HEK293T (cell line): ENCODE measurements around the gene DNAJC15.
"Not testable (repeated sequence)": the region's sequence is repeated elsewhere in the genome, so short reads cannot be mapped to it uniquely, and the experiment has no call there.

ENCODE experiments used
- CTCF ChIA-PET: fragments of 350-600 bp; formaldehyde crosslinking; extraction: SDS; loops from one replicate; lab custom pipeline; 2021; ENCODE audit warnings: antibody characterized with exemption, inconsistent platforms; lab: Yijun Ruan, JAX
- POLR2A ChIA-PET: fragments of 350-600 bp; formaldehyde crosslinking; extraction: SDS; loops from one replicate; lab custom pipeline; 2020; ENCODE audit warnings: antibody characterized with exemption, inconsistent platforms; lab: Yijun Ruan, JAX
- DNase-seq: peaks from one replicate; pipeline ENCODE4 v3.0.0; 2012; ENCODE audit warnings: mixed read lengths; ENCODE audit errors: extremely low spot score
- ARNT ChIP-seq: fragments of 450-650 bp; IDR thresholded peaks from 2 replicates; pipeline ENCODE4 v1.6.1; 2017; ENCODE audit warnings: mild to moderate bottlenecking
- BHLHE40 ChIP-seq: fragments of 450-650 bp; IDR thresholded peaks from 2 replicates; pipeline ENCODE4 v1.6.1; 2016; ENCODE audit warnings: mild to moderate bottlenecking, moderate library complexity, borderline replicate concordance
- CTBP1 ChIP-seq: fragments of 450-650 bp; IDR thresholded peaks from 2 replicates; pipeline ENCODE4 v1.6.1; 2016; ENCODE audit warnings: borderline replicate concordance
- ELF4 ChIP-seq: fragments of 450-650 bp; IDR thresholded peaks from 2 replicates; pipeline ENCODE4 v1.6.1; 2017; ENCODE audit warnings: antibody characterized with exemption
- FOXA1 ChIP-seq: fragments of 450-650 bp; IDR thresholded peaks from 2 replicates; pipeline ENCODE4 v1.6.1; 2016; ENCODE audit warnings: mild to moderate bottlenecking
- FOXK2 ChIP-seq: fragments of 450-650 bp; IDR thresholded peaks from 2 replicates; pipeline ENCODE4 v1.6.1; 2016; ENCODE audit warnings: mild to moderate bottlenecking
- FOXM1 ChIP-seq: fragments of 450-650 bp; IDR thresholded peaks from 2 replicates; pipeline ENCODE4 v1.6.1; 2017; ENCODE audit warnings: mild to moderate bottlenecking, borderline replicate concordance
- HDGF ChIP-seq: fragments of 450-650 bp; IDR thresholded peaks from 2 replicates; pipeline ENCODE4 v1.6.1; 2017; ENCODE audit warnings: antibody characterized with exemption, borderline replicate concordance
- L3MBTL2 ChIP-seq: fragments of 450-650 bp; conservative IDR thresholded peaks from 2 replicates; pipeline ENCODE4 v1.6.1; 2016; ENCODE audit warnings: mild to moderate bottlenecking
- LEF1 ChIP-seq: fragments of 450-650 bp; IDR thresholded peaks from 2 replicates; pipeline ENCODE4 v1.6.1; 2017; ENCODE audit warnings: mild to moderate bottlenecking, borderline replicate concordance
- NFRKB ChIP-seq: fragments of 450-650 bp; IDR thresholded peaks from 2 replicates; pipeline ENCODE4 v1.6.1; 2016; ENCODE audit warnings: mild to moderate bottlenecking, moderate library complexity
- SP1 ChIP-seq: fragments of 450-650 bp; IDR thresholded peaks from 2 replicates; pipeline ENCODE4 v1.6.1; 2017
- SUZ12 ChIP-seq: fragments of 450-650 bp; IDR thresholded peaks from 2 replicates; pipeline ENCODE4 v1.6.1; 2016; ENCODE audit warnings: mild to moderate bottlenecking
- TARDBP ChIP-seq: fragments of 450-650 bp; IDR thresholded peaks from 2 replicates; pipeline ENCODE4 v1.6.1; 2016
- ZNF384 ChIP-seq: fragments of 450-650 bp; IDR thresholded peaks from 2 replicates; pipeline ENCODE4 v1.6.1; 2016
- TF ChIP-seq, protein P1 (sequence below): fragments of 450-650 bp; IDR thresholded peaks from 2 replicates; pipeline ENCODE4 v1.6.1; 2016

The DNAJC15 gene

DNA sequence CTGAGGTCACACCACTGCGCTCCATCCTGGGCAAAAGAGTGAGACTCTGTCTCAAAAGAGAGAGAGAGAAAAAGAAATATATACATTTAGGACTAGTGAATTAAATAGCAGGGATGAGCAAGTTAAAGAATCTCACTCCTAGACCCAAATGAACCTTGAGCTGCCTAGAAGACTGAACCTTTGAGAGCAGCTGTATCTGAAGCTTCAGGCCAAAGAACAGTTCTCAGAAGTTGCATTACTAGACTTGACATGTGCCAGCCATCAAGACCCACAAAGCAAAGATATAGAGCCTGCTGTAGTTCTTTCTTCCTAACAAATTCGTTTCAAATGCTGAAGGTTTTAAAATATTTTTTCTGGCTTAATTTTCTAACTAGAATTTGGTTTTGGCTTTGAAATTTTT, 16.6 kb downstream of the DNAJC15 start:
- DNase-seq = no peak
- POLR2A ChIA-PET = no interaction called here
- no peak for TF ChIP-seq LEF1
- TF ChIP-seq BHLHE40 = no peak
- no peak for TF ChIP-seq SP1
- no peak for TF ChIP-seq TARDBP
- TF ChIP-seq NFRKB = no peak
- no peak for TF ChIP-seq ZNF384
- TF ChIP-seq L3MBTL2 = no peak
- CTCF ChIA-PET = no interaction called here

DNA sequence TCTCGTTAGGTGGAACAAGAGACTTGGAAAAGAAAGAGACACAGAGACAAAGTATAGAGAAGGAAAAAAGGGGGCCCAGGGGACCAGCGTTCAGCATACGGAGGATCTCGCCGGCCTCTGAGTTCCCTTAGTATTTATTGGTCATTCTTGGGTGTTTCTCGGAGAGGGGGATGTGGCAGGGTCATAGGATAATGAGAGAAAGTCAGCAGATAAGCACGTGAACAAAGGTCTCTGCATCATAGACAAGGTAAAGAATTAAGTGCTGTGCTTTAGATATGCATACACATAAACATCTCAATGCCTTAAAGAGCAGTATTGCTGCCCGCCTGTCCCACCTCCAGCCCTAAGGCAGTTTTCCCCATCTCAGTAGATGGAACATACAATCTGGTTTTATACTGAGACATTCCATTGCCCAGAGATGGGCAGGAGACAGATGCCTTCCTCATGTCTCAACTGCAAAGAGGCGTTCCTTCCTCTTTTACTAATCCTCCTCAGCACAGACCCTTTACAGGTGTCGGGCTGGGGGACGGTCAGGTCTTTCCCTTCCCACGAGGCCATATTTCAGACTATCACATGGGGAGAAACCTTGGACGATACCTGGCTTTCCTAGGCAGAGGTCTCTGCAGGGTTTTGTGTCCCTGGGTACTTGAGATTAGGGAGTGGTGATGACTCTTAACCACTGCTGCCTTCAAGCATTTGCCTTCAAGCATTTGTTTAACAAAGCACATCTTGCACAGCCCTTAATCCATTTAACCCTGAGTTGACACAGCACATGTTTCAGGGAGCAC, 17.4 kb downstream of the DNAJC15 start:
- DNase-seq, CTCF ChIA-PET, POLR2A ChIA-PET: not testable (repeated sequence)

DNA sequence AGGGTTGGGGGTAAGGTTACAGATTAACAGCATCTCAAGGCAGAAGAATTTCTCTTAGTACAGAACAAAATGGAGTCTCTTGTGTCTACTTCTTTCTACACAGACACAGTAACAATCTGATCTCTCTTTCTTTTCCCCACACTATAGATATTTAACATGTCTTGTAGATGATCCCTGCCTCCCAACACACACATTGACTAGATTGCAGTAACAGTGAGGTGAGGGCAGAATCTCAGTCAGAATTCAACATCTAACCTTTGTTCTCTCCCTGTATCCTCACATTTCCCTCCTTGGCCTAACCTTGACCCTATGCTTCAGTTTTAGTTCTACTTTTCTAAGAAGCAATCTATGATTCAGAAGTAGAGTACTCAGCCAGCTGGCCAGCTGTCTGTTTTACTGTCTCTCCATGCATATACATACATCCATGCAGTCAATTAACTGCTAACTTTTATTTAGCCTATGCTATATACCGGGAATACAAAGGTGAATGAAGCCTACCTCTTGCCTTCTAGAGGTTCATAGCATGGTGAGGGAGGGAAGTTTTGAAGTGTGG, 18.1 kb downstream of the DNAJC15 start:
- CTCF ChIA-PET = no interaction called here
- POLR2A ChIA-PET = no interaction called here
- no peak for DNase-seq
- TF ChIP-seq NFRKB (no peak), L3MBTL2 (no peak), FOXM1 (no peak), ELF4 (no peak), HDGF (no peak), SUZ12 (no peak), ARNT (no peak), SP1 (no peak), BHLHE40 (no peak), FOXA1 (no peak), CTBP1 (no peak), LEF1 (no peak), ZNF384 (no peak), TARDBP (no peak), FOXK2 (no peak)
- TF ChIP-seq, protein P1, sequence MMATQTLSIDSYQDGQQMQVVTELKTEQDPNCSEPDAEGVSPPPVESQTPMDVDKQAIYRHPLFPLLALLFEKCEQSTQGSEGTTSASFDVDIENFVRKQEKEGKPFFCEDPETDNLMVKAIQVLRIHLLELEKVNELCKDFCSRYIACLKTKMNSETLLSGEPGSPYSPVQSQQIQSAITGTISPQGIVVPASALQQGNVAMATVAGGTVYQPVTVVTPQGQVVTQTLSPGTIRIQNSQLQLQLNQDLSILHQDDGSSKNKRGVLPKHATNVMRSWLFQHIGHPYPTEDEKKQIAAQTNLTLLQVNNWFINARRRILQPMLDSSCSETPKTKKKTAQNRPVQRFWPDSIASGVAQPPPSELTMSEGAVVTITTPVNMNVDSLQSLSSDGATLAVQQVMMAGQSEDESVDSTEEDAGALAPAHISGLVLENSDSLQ = no peak

DNA sequence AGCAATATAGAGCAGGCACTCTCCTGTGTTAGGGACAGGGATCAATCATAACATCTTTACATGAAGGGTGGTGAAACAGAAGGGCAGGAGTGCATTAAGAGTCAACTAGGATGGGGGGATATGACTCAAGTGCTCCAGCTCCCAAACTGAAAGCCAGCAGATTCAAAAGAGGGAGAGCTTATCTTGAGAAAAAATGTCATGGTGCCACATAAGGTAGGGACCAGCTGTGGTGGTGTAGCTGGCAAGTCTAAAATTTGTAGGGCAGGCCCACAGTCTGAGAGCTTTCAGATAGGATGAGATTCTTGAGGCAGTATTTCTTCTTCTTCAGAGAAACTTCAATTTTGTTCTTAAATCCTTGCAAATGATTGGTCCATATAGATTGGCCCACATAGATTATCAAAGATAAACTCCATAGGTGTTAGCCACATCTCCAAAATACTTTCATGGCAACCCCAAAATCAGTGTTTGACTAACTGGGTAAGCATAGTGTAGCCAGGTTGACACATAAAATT, 19.1 kb downstream of the DNAJC15 start:
- TF ChIP-seq BHLHE40 = no peak
- TF ChIP-seq, protein P1 = no peak
- TF ChIP-seq LEF1 = no peak
- TF ChIP-seq NFRKB = no peak
- no peak for TF ChIP-seq FOXM1
- TF ChIP-seq ELF4 = no peak
- no peak for TF ChIP-seq SUZ12
- no peak for TF ChIP-seq CTBP1
- TF ChIP-seq FOXA1 = no peak
- no peak for TF ChIP-seq SP1
- no peak for TF ChIP-seq ARNT
- no peak for TF ChIP-seq ZNF384
- DNase-seq = no peak
- CTCF ChIA-PET = no interaction called here
- POLR2A ChIA-PET = no interaction called here

DNA sequence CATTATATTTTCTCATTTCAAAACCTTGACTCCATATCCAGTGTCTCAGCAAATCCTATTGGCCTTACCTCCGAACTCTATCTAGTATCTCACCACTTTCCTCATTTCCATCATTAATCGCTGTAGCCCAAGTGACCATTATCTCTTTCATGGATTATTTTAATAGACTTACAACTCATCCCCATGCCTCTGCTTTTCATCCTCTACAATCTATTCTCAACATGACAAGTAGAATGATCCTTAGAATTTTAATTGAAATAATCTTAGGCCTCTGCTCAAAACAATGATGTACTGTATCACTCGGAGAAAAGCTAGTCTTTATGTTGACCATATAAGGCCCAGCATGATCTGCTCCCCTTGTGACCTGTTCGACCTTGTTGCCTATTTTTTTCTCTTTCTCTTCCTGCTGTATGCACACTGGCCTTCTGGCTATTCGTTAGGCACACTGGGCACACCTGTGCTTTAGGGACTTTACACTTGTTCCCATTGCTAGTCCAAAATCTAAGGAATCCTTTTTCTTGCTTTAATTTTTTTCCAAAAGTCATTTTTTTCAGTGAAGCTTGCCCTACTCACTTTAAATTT, 21.4 kb downstream of the DNAJC15 start:
- ChIA-PET POLR2A (interaction anchor here (0.9 kb wide), 1 partner anchor 10 kb away, joined by 3 read pairs; no protein-coding TSS in a partner anchor), CTCF (no interaction called here)
- TF ChIP-seq, protein P1 = no peak
- TF ChIP-seq ZNF384 (no peak), SUZ12 (no peak), FOXK2 (no peak), CTBP1 (no peak), FOXM1 (no peak), LEF1 (no peak), TARDBP (no peak), NFRKB (no peak), ELF4 (no peak), L3MBTL2 (no peak)
- no peak for DNase-seq

DNA sequence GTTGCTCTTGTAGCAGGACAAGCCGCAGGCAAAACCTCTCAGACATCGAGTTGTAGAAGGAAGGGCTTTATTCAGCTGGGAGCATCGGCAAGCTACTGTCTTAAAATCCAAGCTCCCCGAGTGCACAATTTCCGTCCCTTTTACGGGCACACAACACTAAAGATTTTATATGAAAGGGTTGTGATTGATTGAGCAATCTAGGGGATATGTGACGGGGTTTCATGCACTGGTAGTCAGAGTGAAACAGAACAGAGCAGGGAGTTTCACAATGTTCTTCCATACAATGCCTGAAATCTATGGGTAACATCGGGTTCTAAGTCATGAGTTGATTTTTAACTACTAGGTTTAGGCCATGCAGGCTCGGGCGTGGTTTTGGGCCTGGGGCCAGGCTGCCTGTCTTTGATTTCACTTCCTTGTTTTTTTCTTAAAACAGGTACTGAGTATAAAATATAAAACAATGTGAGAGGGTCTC, 22.0 kb downstream of the DNAJC15 start:
- CTCF ChIA-PET, DNase-seq: not testable (repeated sequence)
- POLR2A ChIA-PET = interaction anchor here (0.9 kb wide), 1 partner anchor 9 kb away, joined by 3 read pairs; no protein-coding TSS in a partner anchor
